Natural killer cell (primary cell): ENCODE measurements around the gene EDC3. TPM values are rescaled to one million over a fixed set of nuclear protein-coding genes. Genes with fewer than 3 reads are reported as not detected.
A peak's percentile ranks its signal among the peaks of the same experiment; 100 is the strongest.

Source experiments
- ATAC-seq, 3 donors: fragments of 150-1000 bp in 2 of 3; fragments of 200-7000 bp in 1 of 3; cut with Tn5 transposase; 1 replicate in 1 of 3; 2 replicates in 2 of 3; pipeline ENCODE4 v1.10.0; 2021; ENCODE audit warnings: mild to moderate bottlenecking in 2 of 3, moderate library complexity in 2 of 3
- DNase-seq, 2 donors: peaks; one replicate each; pipeline versions ENCODE4 v3.0.0 to v3.0.0-alpha.2; 2013 to 2021; ENCODE audit warnings: mixed read lengths in 1 of 2
- H3K27ac ChIP-seq: one replicate; pipeline ENCODE4 v1.5.1; 2013; ENCODE audit warnings: mild to moderate bottlenecking, low read length
- H3K27me3 ChIP-seq: one replicate; pipeline ENCODE4 v1.6.1; 2013; ENCODE audit warnings: low read length; ENCODE audit not compliant: control insufficient read depth, insufficient read depth
- H3K36me3 ChIP-seq: one replicate; pipeline ENCODE4 v1.6.1; 2013; ENCODE audit warnings: low read length; ENCODE audit not compliant: control insufficient read depth, insufficient read depth
- H3K4me1 ChIP-seq: one replicate; pipeline ENCODE4 v1.6.1; 2013; ENCODE audit warnings: low read length; ENCODE audit not compliant: control insufficient read depth, insufficient read depth
- H3K4me3 ChIP-seq: one replicate; pipeline ENCODE4 v1.5.1; 2013; ENCODE audit warnings: low read length
- H3K9me3 ChIP-seq: one replicate; pipeline ENCODE4 v1.6.1; 2013; ENCODE audit warnings: low read length; ENCODE audit not compliant: control insufficient read depth, insufficient read depth
- H3K27ac Mint-ChIP-seq, 2 donors: one replicate each; pipeline ENCODE4 v1.8.0; 2022; ENCODE audit warnings: mild to moderate bottlenecking in 2 of 2, mixed read lengths in 2 of 2, moderate library complexity in 1 of 2
- H3K27me3 Mint-ChIP-seq, 2 donors: one replicate each; pipeline ENCODE4 v1.8.0; 2022; ENCODE audit warnings: low read depth in 2 of 2, mixed read lengths in 2 of 2
- H3K36me3 Mint-ChIP-seq: one replicate; pipeline ENCODE4 v1.8.0; 2022; ENCODE audit warnings: mixed read lengths
- H3K4me1 Mint-ChIP-seq, 2 donors: one replicate each; pipeline ENCODE4 v1.8.0; 2022; ENCODE audit warnings: mixed read lengths in 2 of 2
- H3K4me3 Mint-ChIP-seq: one replicate; pipeline ENCODE4 v1.8.0; 2022; ENCODE audit warnings: mild to moderate bottlenecking, moderate library complexity, mixed read lengths
- H3K9me3 Mint-ChIP-seq, 2 donors: one replicate each; pipeline ENCODE4 v1.8.0; 2022; ENCODE audit warnings: mixed read lengths in 2 of 2
- CTCF ChIP-seq: fragments of 200-600 bp; IDR thresholded peaks from one replicate; pipeline ENCODE4 v1.8.0; 2022; ENCODE audit warnings: antibody characterized with exemption
- WGBS: methylation state at CpG from one replicate; pipeline ENCODE4 v1.1.7; 2013; ENCODE audit warnings: missing lambda C conversion rate; ENCODE audit not compliant: insufficient coverage; 5-methylcytosine and 5-hydroxymethylcytosine counted together
- intact Hi-C: fragments of 100-400 bp; cut with micrococcal nuclease; formaldehyde crosslinking; loops from one replicate; pipeline ENCODE4 v1.14.2; 2022
- total RNA-seq, 4 donors: library from RNA; stranded (reverse); fragments of 120-200 nt in 1 of 4; gene quantifications; one replicate each; pipeline versions ENCODE4 v1.2.3 to v1.2.4, GENCODE V29; 2013 to 2022

Gene EDC3
- total RNA-seq, 3 donors from 2014 or later (not counting 1 experiment from before 2014, with no cell fraction given), result 22.4 to 39.2 (median 32.6) TPM

- no peak for ATAC-seq
- TF ChIP-seq CTCF, result no peak
- Mint-ChIP-seq H3K27ac (no peak overlapping the region), H3K36me3 (no peaks in the 10 kb centered on the region), H3K27me3 (no peaks in the 10 kb centered on the region), H3K4me1 (peaks cover 4 to 12% of the 10 kb centered on the region in 2 donors), H3K9me3 (no peaks in the 10 kb centered on the region), H3K4me3 (no peak overlapping the region)
- H3K27me3 ChIP-seq, result no peaks in the 10 kb centered on the region
- no peak for DNase-seq
- H3K4me1 ChIP-seq, result no peaks in the 10 kb centered on the region
- 93% methylated on average over 3 of the region's 3 CpGs for WGBS
- intact Hi-C loops, result no loop called here
- H3K4me3 ChIP-seq, result no peak overlapping the region
- no peaks in the 10 kb centered on the region for H3K9me3 ChIP-seq
- no peak overlapping the region for H3K27ac ChIP-seq
- peaks cover 29% of the 10 kb centered on the region for H3K36me3 ChIP-seq
These were observed 21.7 kb downstream of the EDC3 start for GRCh38 chr15:74674161-74674560.

DNA sequence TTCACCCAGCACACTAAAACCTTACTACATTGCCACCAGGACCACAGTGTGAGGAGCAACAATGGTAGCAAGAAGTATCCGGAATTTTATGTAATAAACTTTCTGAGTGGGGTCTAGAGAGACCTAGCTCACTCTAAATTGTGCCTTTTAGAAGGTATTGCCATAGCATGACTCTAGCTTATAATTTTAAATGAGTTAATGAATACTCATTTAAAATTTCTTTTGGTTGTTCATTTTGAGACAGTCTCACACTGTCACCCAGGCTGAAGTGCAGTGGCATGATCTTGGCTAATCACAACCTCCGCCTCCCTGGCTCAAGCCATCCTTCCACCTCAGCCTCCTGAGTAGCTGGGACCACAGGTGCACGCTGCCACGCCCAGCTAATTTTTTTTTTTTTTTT lies 26.2 kb downstream of the EDC3 start:
- Mint-ChIP-seq H3K9me3 (no peaks in the 10 kb centered on the region), H3K4me1 (peaks cover 2 to 5% of the 10 kb centered on the region in 2 donors), H3K27ac (no peak overlapping the region), H3K4me3 (no peak overlapping the region), H3K27me3 (no peaks in the 10 kb centered on the region), H3K36me3 (no peaks in the 10 kb centered on the region)
- H3K4me3 ChIP-seq, result no peak overlapping the region
- H3K4me1 ChIP-seq, result no peaks in the 10 kb centered on the region
- no peaks in the 10 kb centered on the region for H3K9me3 ChIP-seq
- H3K27ac ChIP-seq, result no peak overlapping the region
- intact Hi-C loops, result no loop called here
- ATAC-seq (no peak), DNase-seq (no peak)
- WGBS, result 100% methylated on average over 1 of the region's 4 CpGs
- no peaks in the 10 kb centered on the region for H3K27me3 ChIP-seq
- TF ChIP-seq CTCF, result no peak
- H3K36me3 ChIP-seq, result peaks cover 34% of the 10 kb centered on the region

DNA sequence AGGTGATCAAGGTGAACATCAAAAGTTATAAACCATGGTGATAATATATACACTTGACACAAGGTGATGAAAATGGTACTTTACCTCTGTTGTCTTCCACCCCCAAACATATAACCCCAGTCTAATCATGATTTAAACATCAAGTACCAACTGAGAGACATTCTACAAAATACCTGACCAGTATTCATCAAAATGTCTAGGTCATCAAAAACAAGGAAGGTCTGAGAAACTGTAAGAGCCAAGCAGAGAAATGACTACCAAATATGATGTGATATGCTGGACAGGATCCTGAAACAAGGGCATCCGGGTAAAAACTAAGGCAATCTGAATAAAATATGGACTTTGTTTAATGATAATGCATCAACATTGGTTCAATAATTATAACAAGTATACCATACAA lies 27.8 kb downstream of the EDC3 start:
- Histone ChIP-seq H3K27ac (no peak overlapping the region), H3K4me3 (no peak overlapping the region), H3K27me3 (no peaks in the 10 kb centered on the region), H3K36me3 (peaks cover 24% of the 10 kb centered on the region), H3K4me1 (no peaks in the 10 kb centered on the region), H3K9me3 (no peaks in the 10 kb centered on the region)
- no peak for TF ChIP-seq CTCF
- DNase-seq, result no peak
- no peak for ATAC-seq
- Mint-ChIP-seq H3K36me3 (no peaks in the 10 kb centered on the region), H3K4me3 (no peak overlapping the region), H3K9me3 (no peaks in the 10 kb centered on the region), H3K27me3 (no peaks in the 10 kb centered on the region), H3K27ac (no peak overlapping the region), H3K4me1 (peaks cover 6 to 10% of the 10 kb centered on the region in 2 donors)
- intact Hi-C loops, result no loop called here
- WGBS, result 100% methylated on average over 1 of the region's 1 CpG

- no peaks in the 10 kb centered on the region for H3K27me3 ChIP-seq
- H3K36me3 ChIP-seq, result peaks cover 7% of the 10 kb centered on the region
- TF ChIP-seq CTCF, result no peak
- peak overlapping the region in 1 of 2 donors; percentile 20 for H3K27ac Mint-ChIP-seq
- 79% methylated on average over 2 of the region's 2 CpGs for WGBS
- no peak overlapping the region for H3K4me3 Mint-ChIP-seq
- intact Hi-C loops, result no loop called here
- no peak for ATAC-seq
- no peak for DNase-seq
- no peaks in the 10 kb centered on the region for H3K4me1 ChIP-seq
- H3K4me3 ChIP-seq, result no peak overlapping the region
- H3K36me3 Mint-ChIP-seq, result no peaks in the 10 kb centered on the region
- H3K9me3 ChIP-seq, result no peaks in the 10 kb centered on the region
- H3K27me3 Mint-ChIP-seq, result no peaks in the 10 kb centered on the region
- no peaks in the 10 kb centered on the region for H3K9me3 Mint-ChIP-seq
- H3K27ac ChIP-seq, result no peak overlapping the region
- peaks cover 6 to 10% of the 10 kb centered on the region in 2 donors for H3K4me1 Mint-ChIP-seq
These were observed 31.2 kb downstream of the EDC3 start for GRCh38 chr15:74664670-74665069.
